ENCODE data around the gene AATK. TPM values are rescaled to one million over a fixed set of nuclear protein-coding genes. Genes with fewer than 3 reads are reported as not detected.

Gene AATK
- total RNA-seq, 2 experiments from 2014 or later = 0.25 to 0.82 TPM

GRCh38 chr17:81132770-81133723 is 33.0 kb downstream of the AATK start:
- Mint-ChIP-seq H3K9me3 (no peaks in the 10 kb centered on the region), H3K4me3 (no peak overlapping the region), H3K4me1 (ENCODE audit: low read depth) (no peaks in the 10 kb centered on the region), H3K27me3 (no peaks in the 10 kb centered on the region), H3K36me3 (ENCODE audit: low read depth) (no peaks in the 10 kb centered on the region), H3K27ac (no peak overlapping the region)
- Histone ChIP-seq H3K36me3 (ENCODE audit: insufficient read depth, low read length) (no peaks in the 10 kb centered on the region), H3K4me3 (ENCODE audit: low read length) (no peak overlapping the region), H3K9me3 (ENCODE audit: control insufficient read depth in 1 of 2, insufficient read depth in 1 of 2, low read length in 2 of 2) (no peaks in the 10 kb centered on the region), H3K27ac (ENCODE audit: low read depth in 1 of 2, low read length in 2 of 2) (no peak overlapping the region), H3K27me3 (ENCODE audit: control insufficient read depth in 1 of 2, insufficient read depth in 2 of 2, low read length in 2 of 2) (no peaks in the 10 kb centered on the region), H3K4me1 (ENCODE audit: insufficient read depth, low read length) (no peaks in the 10 kb centered on the region)
- ATAC-seq (ENCODE audit: poor library complexity) (no peak), DNase-seq (no peak)
- TF ChIP-seq CTCF (IDR thresholded peaks at IDR 0.05) = no peak
- intact Hi-C loops (cut with DNase I, micrococcal nuclease) = no loop called here
- POLR2A ChIA-PET = no interaction called here
- CTCF ChIA-PET = no interaction called here

- no peaks in the 10 kb centered on the region for H3K36me3 Mint-ChIP-seq (ENCODE audit: low read depth)
- no peaks in the 10 kb centered on the region for H3K27me3 Mint-ChIP-seq
- H3K27ac Mint-ChIP-seq = no peak overlapping the region
- H3K4me1 Mint-ChIP-seq (ENCODE audit: low read depth) = no peaks in the 10 kb centered on the region
- H3K4me1 ChIP-seq (ENCODE audit: insufficient read depth, low read length) = no peaks in the 10 kb centered on the region
- H3K4me3 ChIP-seq (ENCODE audit: low read length) = no peak overlapping the region
- ChIA-PET POLR2A (no interaction called here), CTCF (no interaction called here)
- H3K9me3 ChIP-seq (ENCODE audit: control insufficient read depth in 1 of 2, insufficient read depth in 1 of 2, low read length in 2 of 2) = no peaks in the 10 kb centered on the region
- no peak for TF ChIP-seq CTCF (IDR thresholded peaks at IDR 0.05)
- intact Hi-C loops (cut with DNase I, micrococcal nuclease) = no loop called here
- no peaks in the 10 kb centered on the region for H3K27me3 ChIP-seq (ENCODE audit: control insufficient read depth in 1 of 2, insufficient read depth in 2 of 2, low read length in 2 of 2)
- ATAC-seq (ENCODE audit: poor library complexity) = no peak
- no peak for DNase-seq
- H3K36me3 ChIP-seq (ENCODE audit: insufficient read depth, low read length) = no peaks in the 10 kb centered on the region
- no peaks in the 10 kb centered on the region for H3K9me3 Mint-ChIP-seq
- no peak overlapping the region for H3K27ac ChIP-seq (ENCODE audit: low read depth in 1 of 2, low read length in 2 of 2)
- H3K4me3 Mint-ChIP-seq = no peak overlapping the region
Observed at GRCh38 chr17:81132197-81132540, 33.9 kb downstream of the AATK start.

GRCh38 chr17:81131486-81132196 is 34.4 kb downstream of the AATK start:
- Mint-ChIP-seq H3K4me3 (no peak overlapping the region), H3K36me3 (ENCODE audit: low read depth) (no peaks in the 10 kb centered on the region), H3K9me3 (no peaks in the 10 kb centered on the region), H3K4me1 (ENCODE audit: low read depth) (no peaks in the 10 kb centered on the region), H3K27ac (no peak overlapping the region), H3K27me3 (no peaks in the 10 kb centered on the region)
- no peak overlapping the region for H3K27ac ChIP-seq (ENCODE audit: low read depth in 1 of 2, low read length in 2 of 2)
- DNase-seq (no peak), ATAC-seq (ENCODE audit: poor library complexity) (no peak)
- intact Hi-C loops (cut with DNase I, micrococcal nuclease) = no loop called here
- no peaks in the 10 kb centered on the region for H3K27me3 ChIP-seq (ENCODE audit: control insufficient read depth in 1 of 2, insufficient read depth in 2 of 2, low read length in 2 of 2)
- H3K36me3 ChIP-seq (ENCODE audit: insufficient read depth, low read length) = no peaks in the 10 kb centered on the region
- no peaks in the 10 kb centered on the region for H3K4me1 ChIP-seq (ENCODE audit: insufficient read depth, low read length)
- no peak for TF ChIP-seq CTCF (IDR thresholded peaks at IDR 0.05)
- POLR2A ChIA-PET = no interaction called here
- no peak overlapping the region for H3K4me3 ChIP-seq (ENCODE audit: low read length)
- H3K9me3 ChIP-seq (ENCODE audit: control insufficient read depth in 1 of 2, insufficient read depth in 1 of 2, low read length in 2 of 2) = no peaks in the 10 kb centered on the region
- CTCF ChIA-PET = no interaction called here
